Astrocyte of the cerebellum (primary cell): ENCODE data around the gene PEX10.

ENCODE experiments used
- DNase-seq: peaks from one replicate; pipeline ENCODE4 v3.0.0-alpha.2; 2011; ENCODE audit warnings: low read depth
- H3K4me3 ChIP-seq: 2 replicates; pipeline ENCODE4 v1.5.1; 2011; ENCODE audit warnings: mild to moderate bottlenecking, low read depth, low read length, moderate library complexity
- in situ Hi-C: cut with HindIII; loops from 2 replicates; pipeline ENCODE4 v1.10.0; 2017; ENCODE audit warnings: low sequenced_read_pairs
- TF ChIP-seq, protein P1 (sequence below): IDR thresholded peaks from 2 replicates; pipeline ENCODE4 v1.5.1; 2012; ENCODE audit warnings: low read length, low read depth, moderate library complexity, mild to moderate bottlenecking; ENCODE audit errors: missing control alignments

PEX10 gene

GRCh38 chr1:2455757-2456156, 43.4 kb upstream of the PEX10 start:
- no peak for DNase-seq
- H3K4me3 ChIP-seq = no peak overlapping the region
- TF ChIP-seq, protein P1, sequence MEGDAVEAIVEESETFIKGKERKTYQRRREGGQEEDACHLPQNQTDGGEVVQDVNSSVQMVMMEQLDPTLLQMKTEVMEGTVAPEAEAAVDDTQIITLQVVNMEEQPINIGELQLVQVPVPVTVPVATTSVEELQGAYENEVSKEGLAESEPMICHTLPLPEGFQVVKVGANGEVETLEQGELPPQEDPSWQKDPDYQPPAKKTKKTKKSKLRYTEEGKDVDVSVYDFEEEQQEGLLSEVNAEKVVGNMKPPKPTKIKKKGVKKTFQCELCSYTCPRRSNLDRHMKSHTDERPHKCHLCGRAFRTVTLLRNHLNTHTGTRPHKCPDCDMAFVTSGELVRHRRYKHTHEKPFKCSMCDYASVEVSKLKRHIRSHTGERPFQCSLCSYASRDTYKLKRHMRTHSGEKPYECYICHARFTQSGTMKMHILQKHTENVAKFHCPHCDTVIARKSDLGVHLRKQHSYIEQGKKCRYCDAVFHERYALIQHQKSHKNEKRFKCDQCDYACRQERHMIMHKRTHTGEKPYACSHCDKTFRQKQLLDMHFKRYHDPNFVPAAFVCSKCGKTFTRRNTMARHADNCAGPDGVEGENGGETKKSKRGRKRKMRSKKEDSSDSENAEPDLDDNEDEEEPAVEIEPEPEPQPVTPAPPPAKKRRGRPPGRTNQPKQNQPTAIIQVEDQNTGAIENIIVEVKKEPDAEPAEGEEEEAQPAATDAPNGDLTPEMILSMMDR = no peak
- in situ Hi-C loops = no loop called here

- TF ChIP-seq, protein P1 = no peak
- in situ Hi-C loops = no loop called here
- DNase-seq = no peak
- H3K4me3 ChIP-seq = no peak overlapping the region
These were observed 41.9 kb upstream of the PEX10 start for GRCh38 chr1:2454227-2454626.

DNA sequence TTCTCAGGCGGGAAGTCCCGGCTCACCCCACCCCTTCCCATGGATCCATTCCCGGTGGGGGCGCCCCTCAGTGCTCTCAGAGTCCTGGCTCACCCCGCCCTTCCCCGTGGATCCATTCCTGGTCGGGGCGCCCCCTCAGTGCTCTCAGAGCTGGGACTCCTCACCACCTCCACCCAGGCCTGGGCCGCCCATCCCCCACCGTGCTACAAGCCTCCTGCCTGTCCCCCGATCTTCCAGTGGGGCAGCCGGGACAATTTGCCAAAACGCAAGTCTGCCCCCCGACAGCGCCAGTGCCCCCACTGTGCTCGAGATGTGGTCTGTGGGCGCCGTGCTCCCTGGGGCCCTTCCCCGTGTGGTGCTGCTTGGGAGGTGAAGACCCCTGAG, 40.6 kb upstream of the PEX10 start:
- H3K4me3 ChIP-seq = no peak overlapping the region
- in situ Hi-C loops = no loop called here
- TF ChIP-seq, protein P1 = no peak
- no peak for DNase-seq

DNA sequence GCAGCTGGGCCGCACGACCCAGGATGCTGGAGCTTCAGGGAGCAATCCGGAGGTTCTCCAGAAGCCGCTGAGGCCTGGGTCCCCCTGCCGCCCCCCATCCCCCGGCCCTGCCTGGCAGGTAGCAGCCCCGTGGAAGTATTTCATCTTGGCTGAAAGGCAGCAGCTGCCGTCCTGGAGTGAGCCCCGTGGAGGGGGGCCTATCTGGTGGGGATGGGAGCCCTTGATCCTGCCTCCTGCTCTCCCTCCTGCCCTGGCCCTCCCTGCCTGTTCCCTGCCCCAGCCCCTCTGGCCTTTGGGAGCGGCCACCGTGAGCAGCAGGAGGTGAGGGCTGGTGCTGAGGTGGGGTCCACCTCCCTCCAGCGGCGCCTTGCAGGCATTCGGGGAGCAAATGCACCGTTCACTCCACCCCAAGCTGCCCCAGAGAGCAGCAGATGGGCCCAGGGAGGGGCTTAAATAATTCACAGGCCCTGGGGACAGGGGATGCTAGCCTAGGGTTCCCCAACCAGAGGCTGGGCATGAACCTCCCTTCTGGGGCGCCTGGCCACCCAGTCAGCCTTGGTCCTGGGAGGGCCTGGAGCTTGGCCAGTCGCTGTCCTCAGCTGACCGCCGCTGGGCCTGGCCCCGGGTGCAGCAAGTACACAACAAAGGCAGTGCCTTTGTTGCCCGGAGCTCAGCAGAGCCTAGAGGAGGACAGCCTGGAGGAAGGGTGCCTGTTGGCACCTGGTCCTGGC, 40.0 kb upstream of the PEX10 start:
- DNase-seq = no peak
- no peak overlapping the region for H3K4me3 ChIP-seq
- TF ChIP-seq, protein P1 = no peak
- in situ Hi-C loops = no loop called here

DNA sequence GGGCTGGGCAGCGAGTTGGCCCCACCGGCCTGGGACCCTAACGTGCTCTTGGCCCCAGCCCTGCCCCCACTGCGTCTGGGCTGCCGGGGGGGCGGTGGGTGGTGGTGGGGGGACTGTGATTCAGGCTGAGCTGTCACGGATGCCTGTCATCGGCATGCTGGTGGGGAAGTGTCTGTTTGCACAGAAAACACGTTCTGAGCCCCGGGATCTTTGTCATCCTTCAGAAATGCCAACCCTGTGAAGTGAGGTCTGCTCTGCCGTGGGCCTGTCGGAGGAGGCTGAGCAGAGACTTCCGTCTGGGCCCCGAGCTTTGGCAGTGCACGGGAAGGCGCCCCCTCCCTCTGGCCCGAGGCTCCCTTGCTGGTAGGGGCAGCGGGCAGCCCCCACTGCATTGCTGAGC, 39.4 kb upstream of the PEX10 start:
- in situ Hi-C loops = no loop called here
- no peak for DNase-seq
- no peak overlapping the region for H3K4me3 ChIP-seq
- TF ChIP-seq, protein P1 = no peak

- in situ Hi-C loops = no loop called here
- no peak for DNase-seq
- no peak overlapping the region for H3K4me3 ChIP-seq
- TF ChIP-seq, protein P1 = no peak
These were observed 37.5 kb upstream of the PEX10 start for GRCh38 chr1:2449636-2450454.
